Activated effector memory CD4-positive, alpha-beta T cell treated with Interleukin-2 at 50 U/mL for 16 hours (primary cell): ENCODE results near the gene DHTKD1.
"Not testable (repeated sequence)": the region's sequence is repeated elsewhere in the genome, so short reads cannot be mapped to it uniquely, and the experiment has no call there.

ENCODE experiments used
- DNase-seq: peaks from one replicate; pipeline ENCODE4 v3.0.0-alpha.2; 2020

Gene DHTKD1

DNA sequence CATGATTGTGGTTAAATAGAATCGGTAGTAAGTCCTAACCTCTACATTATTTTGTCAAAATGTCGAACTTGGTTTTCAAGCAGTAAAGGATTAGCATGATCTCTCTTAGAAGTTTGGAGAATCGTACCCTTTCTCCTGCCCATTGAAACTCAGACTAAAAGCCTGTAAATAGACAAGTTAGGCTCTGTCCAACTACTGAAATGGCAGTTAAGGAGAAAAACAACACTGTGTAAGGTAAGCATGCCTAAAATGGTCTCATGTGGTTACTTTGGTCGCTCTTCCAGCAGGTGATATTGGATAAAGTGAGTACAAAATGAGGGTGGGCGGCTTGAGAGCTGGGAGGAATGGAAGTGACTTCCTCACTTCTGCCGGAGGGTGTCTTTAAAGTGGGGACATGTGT lies 85.8 kb downstream of the DHTKD1 start:
- no peak for DNase-seq

GRCh38 chr10:12156367-12157123 lies 87.8 kb downstream of the DHTKD1 start:
- DNase-seq, result no peak

- DNase-seq, result no peak
Measured at GRCh38 chr10:12158111-12158510, 89.4 kb downstream of the DHTKD1 start.

GRCh38 chr10:12160664-12161063 lies 91.9 kb downstream of the DHTKD1 start:
- DNase-seq, result no peak

GRCh38 chr10:12162927-12163326 lies 94.2 kb downstream of the DHTKD1 start:
- DNase-seq, result no peak

DNA sequence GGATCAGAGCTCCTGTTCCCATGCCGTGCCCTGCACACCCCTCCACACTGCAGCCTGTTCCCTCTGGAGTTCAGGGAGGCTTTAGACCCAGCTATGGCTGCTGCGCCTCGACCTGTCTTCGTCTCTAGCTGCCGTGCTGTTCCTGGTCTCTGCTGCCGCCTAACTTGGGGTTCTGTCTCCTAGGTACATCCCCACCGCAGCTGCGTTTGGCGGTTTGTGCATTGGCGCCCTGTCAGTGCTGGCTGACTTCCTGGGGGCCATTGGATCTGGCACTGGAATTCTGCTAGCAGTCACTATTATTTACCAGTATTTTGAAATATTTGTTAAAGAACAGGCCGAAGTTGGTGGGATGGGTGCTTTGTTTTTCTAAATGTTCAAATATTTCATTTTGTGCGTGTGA lies 95.3 kb downstream of the DHTKD1 start:
- no peak for DNase-seq

DNA sequence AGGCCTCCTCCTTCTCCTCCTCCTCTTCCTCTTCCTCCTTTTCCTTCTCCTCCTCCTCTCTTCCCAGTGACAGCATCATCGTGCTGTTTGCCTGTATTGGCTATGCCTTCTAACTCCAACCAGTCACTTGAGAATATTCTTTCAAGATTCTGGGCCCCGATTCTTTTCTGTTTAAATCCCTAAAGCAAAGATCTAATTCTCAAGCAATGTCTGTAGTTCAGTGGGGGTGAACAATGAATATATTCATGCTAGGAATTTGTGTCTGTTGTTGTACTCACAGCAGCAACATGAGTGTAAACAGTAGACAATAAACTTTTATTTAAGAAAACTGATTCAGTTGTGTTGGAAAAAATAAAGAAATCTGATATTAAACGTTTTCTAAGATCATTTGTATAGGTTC lies 96.3 kb downstream of the DHTKD1 start:
- no peak for DNase-seq

DNA sequence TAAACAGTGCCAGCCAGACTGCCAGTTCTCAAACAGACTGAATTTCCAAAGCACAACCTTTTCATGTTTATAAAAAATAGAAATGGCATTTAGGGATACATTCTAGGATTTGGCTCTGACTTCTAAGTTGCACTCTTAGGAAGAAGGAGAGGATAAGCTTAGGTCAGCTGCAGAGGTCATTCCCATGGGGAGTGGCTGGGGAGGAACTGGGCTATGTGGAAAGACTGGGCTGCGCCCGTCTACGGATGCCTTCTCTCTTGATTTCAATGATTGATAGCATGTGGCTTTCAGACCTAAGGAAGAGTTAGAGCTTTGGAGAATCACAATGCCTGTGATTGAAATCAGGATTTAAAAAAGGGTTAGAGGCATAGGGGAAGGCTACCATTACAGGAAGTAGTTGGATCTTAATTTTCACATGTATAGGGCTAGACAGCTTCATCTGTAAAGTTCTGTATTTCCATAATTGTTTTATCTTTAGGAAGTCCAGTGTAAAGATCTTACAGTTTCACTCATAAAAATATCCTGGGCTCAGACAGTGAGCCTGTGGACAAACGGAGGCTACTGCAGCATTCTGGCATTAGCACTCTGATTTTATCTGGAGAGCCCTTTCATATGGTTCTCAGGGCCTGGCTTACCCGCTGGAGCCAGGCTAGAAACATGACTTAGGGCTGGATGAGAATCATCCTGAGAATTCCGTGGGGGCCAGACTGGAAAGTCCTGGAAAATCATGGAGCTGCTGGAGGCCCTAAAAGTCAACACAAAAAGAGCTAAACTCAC lies 97.4 kb downstream of the DHTKD1 start:
- DNase-seq, result no peak

- not testable (repeated sequence) for DNase-seq
Measured at GRCh38 chr10:12171512-12171911, 102.8 kb downstream of the DHTKD1 start.
